ENCODE measurements around the gene PI4K2A.
"Not testable (repeated sequence)": the region's sequence is repeated elsewhere in the genome, so short reads cannot be mapped to it uniquely, and the experiment has no call there.

The PI4K2A gene

GRCh38 chr10:97632949-97633884, 7.3 kb upstream of the PI4K2A start, which contains the start of gene MORN4:
Gene MORN4 (minus strand): TSS chr10:97633500. CDS start chr10:97619653, 13,847 bp downstream.
- peak; percentile 97 for DNase-seq

GRCh38 chr10:97633921-97634320, 6.5 kb upstream of the PI4K2A start:
- peak; percentile 39 for DNase-seq

GRCh38 chr10:97635577-97635976, 4.9 kb upstream of the PI4K2A start:
- no peak for DNase-seq

DNA sequence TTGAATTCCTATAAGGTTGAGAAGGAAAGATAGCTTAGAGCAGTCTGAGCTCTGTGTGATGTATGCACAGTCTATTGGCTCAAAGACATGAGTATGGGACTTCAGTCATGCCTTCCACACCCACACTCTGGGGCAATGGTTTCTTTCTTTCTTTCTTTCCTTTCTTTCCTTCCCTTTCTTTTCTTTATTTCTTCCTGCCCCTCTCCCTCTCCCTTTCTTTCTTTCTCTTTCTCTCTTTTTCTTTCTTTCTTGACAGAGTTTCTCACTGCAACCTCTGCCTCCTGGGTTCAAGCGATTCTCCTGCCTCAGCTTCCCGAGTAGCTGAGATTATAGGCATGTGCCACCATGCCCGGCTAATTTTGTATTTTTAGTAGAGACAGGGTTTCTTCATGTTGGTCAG, 1.4 kb upstream of the PI4K2A start:
- not testable (repeated sequence) for DNase-seq

DNA sequence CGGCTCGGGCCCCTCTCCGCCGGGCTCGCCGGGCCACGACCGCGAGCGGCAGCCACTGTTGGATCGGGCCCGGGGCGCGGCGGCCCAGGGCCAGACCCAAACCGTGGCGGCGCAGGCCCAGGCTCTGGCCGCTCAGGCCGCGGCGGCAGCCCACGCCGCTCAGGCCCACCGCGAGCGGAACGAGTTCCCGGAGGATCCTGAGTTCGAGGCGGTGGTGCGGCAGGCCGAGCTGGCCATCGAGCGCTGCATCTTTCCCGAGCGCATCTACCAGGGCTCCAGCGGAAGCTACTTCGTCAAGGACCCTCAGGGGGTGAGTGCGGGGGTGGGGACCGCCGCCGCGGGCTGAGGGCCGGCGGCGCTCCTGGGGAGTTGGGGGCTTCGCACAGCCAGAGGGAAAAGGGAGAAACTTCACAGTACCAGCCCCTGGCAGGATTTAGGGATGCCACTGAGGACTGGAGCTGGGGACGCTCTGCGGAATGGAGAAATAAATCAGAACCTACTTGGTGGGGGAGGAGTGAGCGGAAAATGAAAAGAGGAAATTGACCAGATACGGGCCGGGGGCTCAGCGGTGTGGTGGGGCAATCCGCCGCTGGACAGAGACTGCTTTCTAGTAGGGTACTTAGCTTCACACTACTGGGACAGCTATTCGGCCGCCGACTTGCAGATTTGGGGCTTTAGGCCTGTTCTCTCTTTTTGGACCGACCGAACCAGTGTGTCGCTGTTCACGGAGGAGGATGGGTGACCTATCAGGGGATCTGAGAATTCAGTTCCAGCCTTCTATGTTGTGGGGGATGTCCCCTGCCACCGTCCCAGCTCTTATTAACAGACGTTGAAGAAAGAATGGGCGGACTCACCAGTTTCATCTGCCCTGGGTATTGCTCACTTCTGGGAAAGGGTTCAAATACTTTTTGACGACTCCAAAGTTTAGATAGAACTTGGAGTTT, 669 bp downstream of the PI4K2A start:
- peak; percentile 20 for DNase-seq

DNA sequence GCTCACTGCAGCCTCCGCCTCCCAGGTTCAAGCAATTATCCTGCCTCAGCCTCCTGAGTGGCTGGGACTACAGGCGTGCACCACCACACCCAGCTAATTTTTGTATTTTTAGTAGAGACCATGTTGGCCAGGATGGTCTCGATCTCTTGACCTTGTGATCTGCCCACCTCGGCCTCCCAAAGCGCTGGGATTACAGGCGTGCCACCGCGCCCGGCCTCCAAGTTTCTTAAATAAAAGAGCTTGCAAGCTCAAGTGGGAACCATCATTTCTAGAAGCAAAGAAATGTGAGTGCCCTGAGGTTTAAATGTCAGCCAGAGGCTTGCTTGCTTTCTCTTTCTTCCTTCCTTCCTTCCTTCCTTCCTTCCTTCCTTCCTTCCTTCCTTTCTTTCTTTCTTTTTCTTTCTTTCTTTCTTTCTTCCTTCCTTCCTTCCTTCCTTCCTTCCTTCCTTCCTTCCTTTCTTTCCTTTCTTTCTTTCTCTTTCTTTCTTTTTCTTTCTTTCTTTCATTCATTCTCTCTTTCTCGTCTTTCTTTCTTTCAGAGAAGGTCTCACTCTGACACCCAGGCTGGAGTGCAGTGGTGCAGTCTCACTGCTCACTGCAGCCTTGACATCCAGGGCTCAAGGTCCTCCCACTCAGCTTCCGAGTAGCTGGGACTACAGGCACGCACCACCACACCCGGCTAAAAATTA, 2.1 kb downstream of the PI4K2A start:
- not testable (repeated sequence) for DNase-seq

GRCh38 chr10:97643441-97643985, 3.0 kb downstream of the PI4K2A start:
- no peak for DNase-seq

DNA sequence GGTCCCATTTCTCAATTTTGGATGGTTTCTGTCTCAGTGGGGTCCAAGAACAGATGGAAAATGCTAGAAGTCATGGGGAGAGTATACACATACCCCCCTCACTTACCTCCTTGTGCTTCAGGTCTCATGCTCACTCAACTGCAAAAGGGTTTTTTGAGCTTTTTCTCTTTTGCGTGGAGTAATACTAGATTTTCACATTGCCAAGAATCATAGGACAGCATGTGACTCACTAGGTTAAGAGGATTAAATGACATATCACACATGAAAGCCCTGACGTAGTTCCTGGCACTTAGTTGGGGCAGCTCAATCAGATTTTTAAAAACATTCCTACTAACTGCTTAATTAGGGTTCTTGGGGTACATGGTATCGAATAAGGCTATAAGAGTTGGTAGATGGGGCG, 4.5 kb downstream of the PI4K2A start:
- no peak for DNase-seq

GRCh38 chr10:97647556-97647955, 7.1 kb downstream of the PI4K2A start:
- no peak for DNase-seq

DNA sequence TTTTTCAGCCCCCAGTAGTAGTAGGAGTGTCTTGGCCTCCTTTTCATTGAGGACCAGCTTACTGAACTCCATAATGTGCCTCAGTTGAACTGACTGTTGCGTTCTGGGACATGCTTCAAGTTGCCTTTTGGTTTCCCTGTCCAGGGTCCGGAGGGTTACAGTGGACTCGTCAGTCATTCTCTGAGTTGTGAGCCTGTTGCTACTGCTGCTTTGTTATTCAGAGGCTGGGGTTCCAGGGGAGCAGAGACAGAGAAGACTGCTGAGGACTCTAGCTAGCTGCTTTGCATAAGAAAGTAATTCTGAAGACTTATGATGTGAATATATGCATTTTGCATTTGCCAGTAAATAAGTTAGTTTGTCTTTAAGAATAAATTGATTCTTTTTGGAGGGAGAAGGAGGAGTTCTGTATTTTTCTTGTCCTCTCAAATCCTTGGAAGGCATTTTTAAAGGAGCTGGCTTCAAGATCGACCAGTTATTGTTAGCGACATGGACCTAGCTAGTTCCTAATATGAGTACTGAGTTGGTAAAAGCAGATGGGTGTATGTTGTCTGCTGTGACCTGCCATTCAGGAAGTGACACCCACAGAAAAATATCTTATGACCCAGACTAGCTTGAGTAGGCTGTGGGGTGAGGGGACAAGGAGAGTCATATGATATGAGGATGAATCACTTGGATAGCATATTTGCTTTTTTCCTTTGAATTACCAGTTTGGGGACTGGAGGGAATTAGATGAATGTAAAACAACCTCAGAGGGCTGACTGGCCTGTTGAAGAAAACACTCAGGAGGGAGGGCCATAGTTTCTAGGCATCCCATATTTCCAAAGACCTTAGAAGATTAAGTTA, 8.3 kb downstream of the PI4K2A start:
- DNase-seq: peak; percentile 77

DNA sequence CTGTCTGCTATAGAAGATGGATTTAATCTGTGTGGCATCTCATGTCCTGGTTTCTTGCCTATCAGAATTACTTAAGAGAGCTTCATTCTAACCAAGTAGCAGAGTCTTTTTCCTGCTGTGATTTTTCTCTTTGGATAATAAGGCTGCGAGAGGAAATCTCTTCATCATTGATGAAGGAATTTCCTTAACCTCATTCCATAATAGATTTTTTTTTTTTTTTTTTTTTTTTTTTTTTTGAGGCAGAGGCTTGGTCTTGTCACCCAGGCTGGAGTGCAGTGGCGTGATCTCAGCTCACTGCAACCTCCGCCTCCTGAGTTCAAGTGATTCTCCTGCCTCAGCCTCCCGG, 8.9 kb downstream of the PI4K2A start:
- not testable (repeated sequence) for DNase-seq

DNA sequence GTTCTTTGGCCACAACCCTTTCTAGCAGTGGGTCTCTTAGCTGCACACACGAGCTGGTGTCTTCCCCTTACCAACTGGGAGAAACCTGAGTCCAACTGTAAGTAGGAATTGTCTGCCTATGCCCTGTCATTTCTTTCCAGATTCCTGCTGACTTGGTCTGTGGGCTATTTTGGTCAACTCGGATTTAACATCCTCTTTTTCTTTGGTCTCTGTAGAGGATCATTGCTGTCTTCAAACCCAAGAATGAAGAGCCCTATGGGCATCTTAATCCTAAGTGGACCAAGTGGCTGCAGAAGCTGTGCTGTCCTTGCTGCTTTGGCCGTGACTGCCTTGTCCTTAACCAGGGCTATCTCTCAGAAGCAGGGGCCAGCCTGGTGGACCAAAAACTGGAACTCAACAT, 10.3 kb downstream of the PI4K2A start:
- no peak for DNase-seq

- no peak for DNase-seq
Measured at GRCh38 chr10:97651773-97652172, 11.3 kb downstream of the PI4K2A start.

DNA sequence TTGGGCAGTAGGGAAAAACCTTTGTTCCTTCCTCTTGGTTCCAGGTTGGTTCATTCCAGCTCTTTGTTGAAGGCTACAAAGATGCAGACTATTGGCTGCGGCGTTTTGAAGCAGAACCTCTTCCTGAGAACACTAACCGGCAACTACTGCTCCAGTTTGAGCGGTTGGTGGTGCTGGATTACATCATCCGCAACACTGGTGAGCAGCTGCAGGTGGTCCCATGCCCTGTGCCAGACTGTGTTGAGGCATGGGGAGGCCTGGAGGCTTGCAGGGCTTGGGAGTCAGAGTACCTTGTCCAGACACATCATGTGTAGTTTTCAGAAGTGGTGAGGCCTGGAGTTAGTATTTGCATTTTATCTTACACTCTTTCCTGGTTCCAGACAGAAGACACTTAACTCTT, 16.3 kb downstream of the PI4K2A start:
- no peak for DNase-seq

- DNase-seq: no peak
Measured at GRCh38 chr10:97659589-97659988, 19.1 kb downstream of the PI4K2A start.

GRCh38 chr10:97664282-97664850, 23.9 kb downstream of the PI4K2A start:
- DNase-seq: no peak

GRCh38 chr10:97666992-97667391, 26.5 kb downstream of the PI4K2A start:
- DNase-seq: no peak

- DNase-seq: no peak
Measured at GRCh38 chr10:97667463-97667862, 27.0 kb downstream of the PI4K2A start.

GRCh38 chr10:97669571-97669970, 29.1 kb downstream of the PI4K2A start:
- DNase-seq: no peak

DNA sequence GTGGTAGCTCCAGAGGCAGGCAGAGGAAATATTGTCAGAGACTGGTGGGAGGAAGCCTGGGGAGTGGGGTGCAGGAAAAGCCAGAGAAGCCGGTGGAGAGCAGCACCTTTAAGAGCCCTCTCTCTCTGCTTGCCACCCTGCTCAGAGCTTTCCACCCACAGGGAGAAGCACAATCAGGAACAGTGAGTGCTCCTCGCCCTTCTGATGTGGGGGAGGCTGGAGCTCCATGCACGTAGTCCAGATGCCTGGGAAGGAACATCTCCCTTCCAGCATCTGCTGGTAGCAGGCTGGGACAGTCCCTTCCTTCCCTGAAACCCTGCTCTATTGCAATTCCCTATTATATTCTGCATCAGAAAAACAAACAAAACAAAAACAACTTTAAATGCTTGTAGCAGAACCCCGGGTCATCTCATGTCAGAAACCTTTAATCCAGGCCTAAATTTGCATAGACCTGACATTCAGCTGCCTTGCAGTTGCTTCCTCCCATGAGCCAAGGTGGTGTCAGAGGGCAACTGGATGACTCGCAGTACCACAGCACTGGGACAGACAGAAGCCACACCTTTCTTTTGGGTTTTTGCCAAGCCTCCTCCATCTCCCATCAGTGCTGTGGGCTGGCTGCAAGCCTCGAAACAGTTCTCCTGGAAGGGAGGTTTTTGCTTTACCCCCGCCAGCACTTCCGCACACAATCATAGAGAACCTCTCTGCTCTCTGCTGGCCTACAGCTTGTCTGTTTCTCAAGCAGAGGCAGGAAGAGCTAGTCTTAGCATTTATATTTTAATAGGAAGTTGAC, 33.5 kb downstream of the PI4K2A start:
- peak; percentile 30 for DNase-seq

Data from activated CD4-positive, alpha-beta T cell treated with anti-CD3 and anti-CD28 coated beads, Interleukin-2, Interleukin-6, amounts not matched to agents 100 ng/mL and 50 ng/mL, durations not matched to agents 16 hours and 8 hours (primary cell).